ENCODE measurements around the gene STON1. TPM values are rescaled to one million over a fixed set of nuclear protein-coding genes. Genes with fewer than 3 reads are reported as not detected.
A peak's percentile ranks its signal among the peaks of the same experiment; 100 is the strongest.
"Not testable (repeated sequence)": the region's sequence is repeated elsewhere in the genome, so short reads cannot be mapped to it uniquely, and the experiment has no call there.

The STON1 gene
- total RNA-seq, 1 experiment from 2014 or later = 1.2 TPM

GRCh38 chr2:48566592-48567310, 36.8 kb downstream of the STON1 start:
- peak; percentile 14 for DNase-seq (ENCODE audit: extremely low read depth, low read depth)

DNA sequence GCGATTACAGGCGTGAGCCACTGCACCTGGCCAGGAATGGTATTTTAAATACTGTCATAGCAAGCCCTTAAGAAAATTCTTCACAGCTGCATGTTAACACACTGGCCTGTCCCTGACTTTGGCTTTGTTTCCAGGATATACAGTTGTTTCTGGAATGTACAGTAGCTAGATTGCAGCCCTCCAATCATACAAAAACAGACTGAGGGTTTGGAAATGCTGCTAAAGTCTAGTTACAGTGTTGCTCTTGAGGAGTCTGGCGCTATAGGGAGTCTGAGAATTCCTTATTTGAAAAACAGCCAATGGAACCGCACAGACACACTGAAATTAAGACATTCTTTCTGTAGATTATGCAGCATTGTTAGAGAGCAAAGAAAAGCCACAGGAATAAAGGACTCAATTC, 37.7 kb downstream of the STON1 start:
- no peak for DNase-seq (ENCODE audit: extremely low read depth, low read depth)

- no peak for DNase-seq (ENCODE audit: extremely low read depth, low read depth)
These were observed 38.6 kb downstream of the STON1 start for GRCh38 chr2:48568547-48568946.

DNA sequence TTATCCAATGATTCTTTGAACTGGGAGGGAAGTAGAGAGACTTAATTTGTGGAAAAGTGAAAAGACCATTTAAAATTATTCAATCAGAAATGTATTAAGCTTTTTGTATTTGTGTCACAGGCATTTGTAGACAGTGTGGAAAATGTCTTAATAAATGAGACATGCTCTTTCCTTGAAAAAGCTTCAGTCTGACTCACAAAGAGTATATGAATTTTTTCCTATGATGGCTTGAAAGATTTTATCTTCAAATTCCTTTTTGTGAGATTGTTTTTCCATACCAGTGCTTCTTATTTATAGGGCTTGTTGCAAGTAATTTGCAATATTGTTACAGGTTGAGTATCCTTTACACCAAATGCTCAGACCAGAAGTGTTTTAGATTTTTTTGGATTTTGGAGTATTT, 39.5 kb downstream of the STON1 start:
- no peak for DNase-seq (ENCODE audit: extremely low read depth, low read depth)

DNA sequence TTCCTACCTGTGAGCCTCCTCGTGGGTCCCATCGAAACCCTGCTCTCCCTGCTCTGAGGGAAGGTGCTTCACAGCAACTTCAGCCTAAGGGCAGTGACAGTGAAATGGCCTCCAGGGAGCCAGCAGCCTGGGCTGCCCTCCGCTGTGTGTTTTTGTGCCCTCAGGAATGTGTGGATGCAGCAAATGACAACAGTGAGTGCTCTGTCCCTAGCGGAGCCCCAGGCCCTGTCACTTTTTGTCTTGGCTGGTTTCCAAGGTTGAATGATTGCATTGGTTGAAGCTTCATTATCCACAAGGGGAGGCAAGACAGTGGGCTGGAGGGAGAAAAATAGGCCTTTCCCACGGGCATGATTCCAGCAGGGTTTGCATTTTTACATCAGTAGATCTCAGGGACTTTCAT, 42.9 kb downstream of the STON1 start:
- DNase-seq (ENCODE audit: extremely low read depth, low read depth) = no peak

DNA sequence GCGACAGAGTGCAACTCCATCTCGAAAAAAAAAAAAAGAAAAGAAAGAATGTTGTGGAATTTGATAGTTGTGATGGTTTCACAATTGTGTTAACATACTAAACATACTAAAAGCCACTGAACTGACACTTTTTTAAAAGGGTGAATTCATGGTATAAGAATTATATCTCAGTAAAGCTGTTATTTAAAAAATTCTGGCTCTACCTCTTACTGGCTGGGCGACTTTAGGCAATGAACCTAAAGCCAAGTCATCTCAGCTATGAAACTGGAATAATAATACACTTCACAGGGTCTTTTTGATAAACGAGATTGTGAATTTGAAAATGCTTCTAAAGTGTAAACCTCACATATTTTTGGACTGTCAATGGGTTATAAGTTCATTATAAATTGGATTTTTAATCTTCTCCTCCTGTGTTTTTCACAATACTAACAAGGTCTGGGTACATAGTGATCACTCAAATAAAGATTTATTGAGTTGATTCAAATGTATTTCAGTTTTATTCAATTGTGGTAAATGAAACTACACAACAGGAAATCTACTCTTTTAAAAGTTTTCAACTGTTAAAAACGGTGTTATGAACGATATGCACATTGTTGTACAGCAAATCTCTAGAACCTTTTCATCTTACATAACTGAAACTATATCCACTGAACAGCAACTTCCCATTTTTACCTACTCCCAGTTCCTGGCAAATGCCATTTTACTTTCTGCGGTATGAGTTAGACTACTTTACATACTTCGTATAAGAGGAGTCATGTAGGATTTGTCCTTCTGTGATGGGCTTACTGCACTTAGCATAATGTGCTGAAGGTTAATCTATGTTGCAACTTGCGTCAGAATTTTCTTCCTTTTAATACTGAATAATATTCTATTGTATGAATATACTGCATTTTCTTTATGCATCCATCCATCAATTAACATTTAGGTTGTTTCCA, 44.7 kb downstream of the STON1 start:
- DNase-seq (ENCODE audit: extremely low read depth, low read depth) = no peak

DNA sequence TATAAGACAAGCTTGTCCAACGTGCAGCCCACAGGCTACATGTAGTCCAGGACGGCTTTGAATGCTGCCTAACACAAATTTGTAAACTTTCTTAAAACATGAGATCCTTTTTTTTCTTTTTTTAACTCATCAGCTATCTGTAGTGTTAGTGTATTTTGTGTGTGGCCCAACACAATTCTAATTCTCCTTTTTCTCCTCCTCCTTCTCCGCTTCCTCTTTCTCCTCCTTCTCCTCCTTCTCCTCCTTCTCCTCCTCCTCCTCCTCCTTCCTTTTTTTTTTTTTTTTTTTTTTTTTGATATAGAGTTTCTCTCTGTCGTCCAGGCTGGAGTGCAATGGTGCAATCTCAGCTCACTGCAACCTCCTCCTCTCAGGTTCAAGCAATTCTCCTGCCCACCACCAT, 48.4 kb downstream of the STON1 start:
- DNase-seq (ENCODE audit: extremely low read depth, low read depth) = no peak

DNA sequence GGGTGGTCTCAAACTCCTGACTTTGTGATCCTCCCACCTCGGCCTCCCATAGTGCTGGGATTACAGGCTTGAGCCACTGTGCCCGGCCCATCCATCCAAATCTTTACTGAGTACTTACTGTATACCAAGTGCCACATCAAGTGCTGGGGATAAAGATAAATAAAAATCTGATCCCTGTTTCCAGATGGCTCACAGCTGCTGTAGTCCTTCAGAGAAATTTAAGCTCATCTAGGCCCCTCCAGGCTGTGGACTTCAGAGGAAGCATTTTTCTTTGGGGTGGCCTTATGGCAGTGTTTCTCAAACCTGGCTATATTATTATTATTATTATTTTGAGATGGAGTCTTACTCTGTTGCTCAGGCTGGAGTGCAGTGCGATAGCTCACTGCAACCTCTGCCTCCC, 54.0 kb downstream of the STON1 start:
- no peak for DNase-seq (ENCODE audit: extremely low read depth, low read depth)

DNA sequence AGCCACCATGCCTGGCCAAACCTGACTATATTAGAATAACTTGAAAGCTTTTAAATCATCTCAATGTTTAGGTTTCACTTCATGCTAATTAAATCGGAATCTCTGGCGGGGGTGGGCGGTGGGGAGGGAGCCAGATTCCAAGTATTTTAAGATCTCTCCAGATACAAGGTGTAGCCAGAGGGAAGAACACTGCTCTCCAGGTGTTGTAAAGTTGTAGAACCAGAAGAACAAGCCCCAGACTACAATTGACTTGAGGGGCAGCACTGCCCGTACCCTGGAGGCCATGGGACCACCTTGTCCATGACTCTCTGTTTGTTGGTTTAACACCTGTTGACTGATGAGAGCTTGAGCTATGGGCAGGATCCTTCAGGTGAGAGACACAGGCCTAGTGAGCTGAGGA, 54.6 kb downstream of the STON1 start:
- DNase-seq (ENCODE audit: extremely low read depth, low read depth) = no peak

DNA sequence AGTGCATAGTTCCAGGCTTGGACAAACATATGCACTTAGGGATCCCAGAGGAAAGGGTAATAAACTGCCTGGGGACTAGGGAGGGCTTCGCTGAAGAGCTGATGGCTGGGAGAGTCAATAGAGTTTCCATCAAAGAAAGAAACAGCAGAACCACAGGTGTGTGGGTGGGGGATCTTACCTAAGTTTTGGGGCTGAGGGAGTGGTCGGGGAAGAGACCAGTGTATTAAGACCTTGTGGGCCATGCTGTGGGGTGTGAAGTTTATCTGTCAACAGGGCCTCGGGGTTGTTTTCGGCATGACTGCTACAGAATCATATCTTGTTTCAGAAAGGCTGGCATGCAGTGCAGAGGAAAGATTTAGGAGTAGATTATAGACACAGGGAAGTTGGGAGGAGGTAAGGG, 56.5 kb downstream of the STON1 start:
- DNase-seq (ENCODE audit: extremely low read depth, low read depth) = no peak

DNA sequence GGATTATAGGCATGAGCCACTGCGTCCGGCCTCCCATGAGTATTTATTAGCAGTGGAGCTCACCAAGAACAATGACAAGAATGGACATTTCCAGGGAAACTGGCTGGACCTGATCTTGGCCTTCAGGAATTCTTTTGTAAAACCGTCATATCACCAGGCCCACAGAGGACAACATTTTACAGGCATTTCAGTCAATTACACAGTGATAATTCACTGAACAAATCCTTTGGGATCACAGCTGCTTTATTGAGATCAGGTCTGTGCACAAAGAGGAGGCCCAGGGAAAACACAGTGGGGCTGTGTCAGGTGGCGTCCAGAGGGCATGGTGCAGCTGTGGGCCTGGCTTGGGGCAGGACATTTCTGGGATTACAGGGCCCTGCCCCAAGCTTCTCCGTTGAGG, 57.6 kb downstream of the STON1 start:
- no peak for DNase-seq (ENCODE audit: extremely low read depth, low read depth)

DNA sequence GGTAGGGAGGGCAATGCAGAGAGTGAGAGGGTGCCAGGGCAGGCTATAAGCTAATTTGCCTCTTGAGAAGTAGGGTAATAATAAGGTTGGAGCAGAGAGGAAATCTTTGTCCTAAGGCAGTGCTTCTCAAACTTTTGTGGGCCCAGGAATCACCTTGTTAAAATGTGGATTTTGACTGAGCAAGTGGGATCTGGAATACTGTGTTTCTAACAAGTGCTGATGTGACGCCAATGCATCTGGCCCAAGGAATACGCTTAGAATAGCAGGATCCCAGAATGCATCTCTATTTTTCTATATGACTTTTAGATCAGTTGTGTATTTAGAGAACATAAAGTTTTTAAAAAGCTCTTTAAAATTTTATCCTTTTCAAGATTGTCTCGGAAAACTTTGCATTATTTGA, 58.0 kb downstream of the STON1 start:
- no peak for DNase-seq (ENCODE audit: extremely low read depth, low read depth)

DNA sequence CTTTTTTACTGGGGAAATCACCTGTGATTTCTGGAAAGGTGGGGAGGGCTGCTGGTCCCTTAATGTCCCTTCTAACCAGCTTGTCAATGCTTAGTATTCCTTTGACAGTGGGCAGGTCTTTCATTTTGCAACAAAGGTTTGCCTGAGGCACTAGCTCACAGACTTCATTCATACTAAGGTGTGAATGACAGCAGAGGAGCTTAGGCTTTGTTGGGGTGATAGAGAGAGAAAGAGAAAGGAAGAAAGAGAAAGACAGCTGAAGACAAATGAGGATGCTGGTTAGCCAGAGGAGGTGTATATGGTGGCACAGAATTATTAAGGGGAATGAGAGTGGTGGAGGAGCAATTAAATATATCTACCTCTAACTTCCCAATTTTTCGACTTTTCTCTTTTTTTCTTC, 58.8 kb downstream of the STON1 start:
- no peak for DNase-seq (ENCODE audit: extremely low read depth, low read depth)

DNA sequence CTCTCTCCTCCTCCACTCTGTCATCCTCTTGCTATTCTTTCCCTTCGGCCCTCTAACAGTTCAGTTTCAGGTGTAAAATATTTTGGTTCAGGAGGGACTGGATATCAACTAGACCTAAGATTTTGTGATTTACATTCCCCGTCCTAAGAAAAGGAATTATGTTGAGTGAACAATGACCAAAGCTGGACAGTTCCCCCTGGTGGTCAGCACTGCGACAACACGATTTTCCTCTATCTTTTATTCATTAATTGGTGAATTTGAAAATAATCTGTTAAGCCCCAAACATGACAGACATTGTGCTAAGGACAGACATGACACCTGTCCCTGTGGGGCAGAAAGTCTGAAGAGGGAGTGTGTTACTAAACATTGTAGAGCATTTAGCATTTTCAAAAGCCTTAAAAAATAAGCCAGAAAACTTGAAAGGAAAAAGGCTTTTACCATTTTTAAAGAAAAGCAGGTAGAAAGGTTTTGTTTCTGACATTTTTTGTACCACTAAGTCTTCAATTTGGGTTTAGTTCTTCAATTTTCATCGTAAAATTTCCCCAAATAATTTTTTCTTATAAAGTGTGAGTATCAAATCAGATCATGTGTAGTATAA, 59.3 kb downstream of the STON1 start:
- peak; percentile 44 for DNase-seq (ENCODE audit: extremely low read depth, low read depth)

- DNase-seq (ENCODE audit: extremely low read depth, low read depth) = no peak
These were observed 60.1 kb downstream of the STON1 start for GRCh38 chr2:48590017-48590416.

- no peak for DNase-seq (ENCODE audit: extremely low read depth, low read depth)
These were observed 62.1 kb downstream of the STON1 start for GRCh38 chr2:48592067-48592466.

DNA sequence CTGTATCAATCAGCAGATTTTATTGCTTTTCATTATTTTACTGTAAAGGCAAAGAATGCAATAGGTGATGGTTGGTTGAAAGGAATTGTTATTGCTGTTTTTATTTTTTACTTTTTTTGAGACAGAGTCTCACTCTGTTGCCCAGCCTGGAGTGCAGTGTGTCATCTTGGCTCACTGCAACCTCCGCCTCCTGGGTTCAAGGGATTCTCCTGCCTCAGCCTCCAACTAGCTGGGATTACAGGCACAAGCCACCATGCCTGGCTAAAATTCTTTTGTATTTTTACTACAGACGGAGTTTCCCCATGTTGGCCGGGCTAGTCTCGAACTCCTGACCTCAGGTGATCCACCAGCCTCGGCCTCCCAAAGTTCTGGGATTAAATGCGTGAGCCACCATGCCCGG, 66.8 kb downstream of the STON1 start:
- DNase-seq (ENCODE audit: extremely low read depth, low read depth) = not testable (repeated sequence)

DNA sequence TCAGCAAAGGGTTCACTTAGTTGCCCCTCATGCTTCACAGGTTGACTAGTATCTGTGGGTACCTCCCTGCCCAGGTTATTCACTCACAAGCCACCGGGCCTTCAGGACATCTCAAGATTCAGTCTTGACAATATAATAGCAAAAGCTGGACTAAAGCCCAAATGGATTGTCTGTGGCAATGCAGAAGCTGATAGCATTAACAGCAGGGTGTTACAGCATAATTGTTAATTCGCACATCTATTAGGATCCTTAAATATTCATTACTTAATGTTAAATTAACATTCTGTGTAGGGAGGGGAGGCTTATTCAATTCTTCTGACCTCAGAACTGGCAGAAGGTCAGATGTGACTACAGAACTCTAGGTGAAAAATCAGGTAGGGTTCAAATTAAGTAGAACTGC, 67.5 kb downstream of the STON1 start:
- DNase-seq (ENCODE audit: extremely low read depth, low read depth) = no peak

DNA sequence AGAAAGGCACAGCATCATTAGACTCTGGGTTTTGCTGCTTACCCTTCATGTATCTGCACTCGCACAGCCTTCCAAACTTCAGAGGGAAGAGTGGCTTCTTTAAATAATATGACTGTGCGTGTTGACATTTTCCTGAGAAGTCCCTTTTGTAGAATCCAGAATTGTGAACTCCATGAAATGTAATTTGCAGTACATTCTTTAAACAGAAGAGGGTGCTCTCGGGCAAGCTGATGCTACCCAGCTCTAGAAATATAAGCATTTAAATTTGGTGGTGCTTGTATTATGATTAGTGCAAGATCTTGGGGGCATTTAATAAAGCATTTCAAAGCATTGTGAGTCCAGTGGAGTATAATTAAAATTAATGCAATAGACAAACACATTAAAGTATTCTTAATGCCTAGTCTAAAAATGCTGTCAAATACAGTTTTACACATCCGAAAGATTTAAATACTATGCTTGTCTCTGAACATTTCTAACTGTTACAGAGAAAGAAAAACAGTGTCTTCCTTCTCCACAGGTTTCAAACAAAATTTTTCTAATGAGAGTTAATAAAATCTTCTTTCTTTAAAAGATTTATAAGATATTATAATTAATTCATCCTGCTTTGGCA, 70.4 kb downstream of the STON1 start:
- peak; percentile 40 for DNase-seq (ENCODE audit: extremely low read depth, low read depth)

- no peak for DNase-seq (ENCODE audit: extremely low read depth, low read depth)
These were observed 71.0 kb downstream of the STON1 start for GRCh38 chr2:48600917-48601316.

- DNase-seq (ENCODE audit: extremely low read depth, low read depth) = peak; percentile 32
These were observed 71.4 kb downstream of the STON1 start for GRCh38 chr2:48601349-48601748.

Data from NCI-H460 (cell line).